NAMALWA (cell line): Measurements from ENCODE around the gene RFC2.
"Not testable (repeated sequence)": the region's sequence is repeated elsewhere in the genome, so short reads cannot be mapped to it uniquely, and the experiment has no call there.

Source experiments
- DNase-seq: peaks from one replicate; pipeline ENCODE4 v3.0.0-alpha.2; 2015; ENCODE audit warnings: low spot score

RFC2 gene

DNA sequence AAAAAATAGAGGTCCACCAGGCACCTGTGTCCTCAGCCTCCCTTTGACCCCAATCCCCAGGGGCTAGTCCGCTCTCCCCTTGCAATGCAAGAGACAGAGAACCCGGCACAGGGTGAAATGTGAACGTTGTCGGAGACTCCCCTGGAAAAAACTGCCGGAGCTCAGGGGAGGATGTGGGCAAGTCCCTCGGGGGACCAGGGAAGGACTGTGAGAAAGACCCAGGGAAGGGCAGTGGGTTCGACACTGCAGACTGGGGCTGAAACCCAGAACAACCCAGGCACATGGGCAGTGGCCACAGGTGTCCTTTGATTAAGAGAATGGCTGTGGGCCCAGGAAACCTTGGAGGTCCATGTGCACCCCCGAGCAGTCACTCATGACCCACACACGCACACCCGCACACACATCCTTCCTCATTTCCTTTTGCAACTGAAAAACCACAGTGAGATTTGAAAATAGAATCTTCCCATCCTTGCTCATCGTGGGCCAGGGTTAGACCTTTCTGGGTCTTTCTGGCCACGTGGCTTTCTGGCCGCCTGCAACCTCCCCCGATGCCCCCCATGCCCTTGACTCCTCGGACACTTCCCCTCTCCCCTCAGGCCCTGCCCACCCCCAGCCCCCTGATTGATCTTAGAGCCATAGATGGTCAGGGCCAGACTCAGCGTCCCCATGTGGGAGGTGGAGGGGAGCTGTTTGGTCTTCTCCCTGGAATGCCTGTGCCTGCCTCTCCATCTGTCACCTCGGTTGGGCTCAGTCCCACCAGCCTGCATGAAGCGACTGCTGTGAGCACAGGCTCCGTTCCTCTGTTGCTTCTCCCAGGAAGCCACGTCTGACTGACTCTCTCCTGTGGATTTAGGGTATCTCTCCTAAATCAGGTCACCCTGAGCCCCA, 36.5 kb downstream of the RFC2 start:
- peak; percentile 89 for DNase-seq

DNA sequence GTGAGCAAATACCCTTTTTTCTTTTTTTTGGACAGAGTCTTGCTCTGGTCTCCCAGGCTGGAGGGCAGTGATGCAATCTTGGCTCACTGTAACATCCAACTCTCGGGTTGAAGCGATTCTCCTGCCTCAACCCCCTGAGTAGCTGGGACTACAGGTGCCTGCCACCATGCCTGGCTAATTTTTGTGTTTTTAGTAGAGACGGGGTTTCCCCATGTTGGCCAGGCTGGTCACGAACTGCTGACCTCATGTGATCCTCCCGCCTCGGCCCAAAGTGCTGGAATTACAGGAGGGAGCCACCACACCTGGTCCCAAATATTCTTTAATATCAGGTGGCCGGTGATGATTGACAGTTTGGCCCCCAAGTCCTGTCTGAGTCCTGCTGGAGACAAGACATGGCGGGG, 37.8 kb downstream of the RFC2 start:
- peak; percentile 84 for DNase-seq

- DNase-seq = no peak
Observed at GRCh38 chr7:74215921-74216320, 38.3 kb downstream of the RFC2 start.

GRCh38 chr7:74214816-74215630, 39.2 kb downstream of the RFC2 start:
- no peak for DNase-seq

GRCh38 chr7:74212661-74213060, 41.5 kb downstream of the RFC2 start:
- no peak for DNase-seq

GRCh38 chr7:74208241-74208640, 46.0 kb downstream of the RFC2 start:
- not testable (repeated sequence) for DNase-seq

DNA sequence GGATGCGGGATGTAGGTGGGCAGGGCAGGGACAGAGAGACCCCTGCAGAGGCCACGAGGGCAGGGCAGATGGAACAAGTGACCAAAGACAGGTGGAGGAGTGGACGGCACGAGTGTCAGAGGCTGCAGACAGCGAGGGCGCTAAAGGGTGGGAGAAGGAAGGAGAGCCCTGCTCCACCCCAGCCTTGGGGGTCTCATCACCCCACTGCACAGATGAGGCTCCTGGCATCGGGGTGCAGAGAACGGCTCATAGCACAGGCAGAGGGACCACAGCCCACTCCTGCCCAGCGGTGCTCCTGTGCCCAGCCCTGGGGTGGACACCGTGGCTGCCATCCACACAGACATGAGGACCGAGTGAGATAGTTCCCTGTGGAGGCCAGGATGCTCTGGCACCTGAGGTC, 46.6 kb downstream of the RFC2 start:
- no peak for DNase-seq

DNA sequence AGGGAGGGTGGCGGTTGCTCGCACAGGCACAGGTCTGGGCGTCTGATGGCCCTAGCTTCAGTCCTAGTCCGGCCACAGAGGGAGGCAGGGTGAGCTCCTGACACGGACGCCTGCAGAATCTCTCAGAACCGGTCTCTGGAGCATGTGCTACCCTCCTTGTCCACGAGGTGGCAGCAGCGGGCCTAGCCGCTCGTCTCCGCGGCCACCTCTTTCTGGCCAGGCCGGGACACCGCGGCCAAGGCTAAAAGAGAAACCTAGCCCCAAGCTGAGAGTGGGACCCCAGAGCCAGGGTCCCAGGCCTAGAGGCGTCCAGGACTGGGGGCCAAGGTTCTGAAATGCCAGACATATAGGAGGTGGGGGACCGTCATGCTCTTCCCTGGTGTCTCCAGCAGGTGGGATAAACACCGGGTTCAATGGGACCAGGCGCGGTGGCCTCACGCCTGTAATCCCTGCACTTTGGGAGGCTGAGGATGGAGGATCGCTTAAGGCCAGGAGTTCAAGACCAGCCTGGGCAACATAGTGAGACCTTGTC, 47.5 kb downstream of the RFC2 start:
- DNase-seq = peak; percentile 93

- DNase-seq = not testable (repeated sequence)
Observed at GRCh38 chr7:74206052-74206451, 48.1 kb downstream of the RFC2 start.

GRCh38 chr7:74203956-74204618, 50.1 kb downstream of the RFC2 start:
- DNase-seq = no peak

DNA sequence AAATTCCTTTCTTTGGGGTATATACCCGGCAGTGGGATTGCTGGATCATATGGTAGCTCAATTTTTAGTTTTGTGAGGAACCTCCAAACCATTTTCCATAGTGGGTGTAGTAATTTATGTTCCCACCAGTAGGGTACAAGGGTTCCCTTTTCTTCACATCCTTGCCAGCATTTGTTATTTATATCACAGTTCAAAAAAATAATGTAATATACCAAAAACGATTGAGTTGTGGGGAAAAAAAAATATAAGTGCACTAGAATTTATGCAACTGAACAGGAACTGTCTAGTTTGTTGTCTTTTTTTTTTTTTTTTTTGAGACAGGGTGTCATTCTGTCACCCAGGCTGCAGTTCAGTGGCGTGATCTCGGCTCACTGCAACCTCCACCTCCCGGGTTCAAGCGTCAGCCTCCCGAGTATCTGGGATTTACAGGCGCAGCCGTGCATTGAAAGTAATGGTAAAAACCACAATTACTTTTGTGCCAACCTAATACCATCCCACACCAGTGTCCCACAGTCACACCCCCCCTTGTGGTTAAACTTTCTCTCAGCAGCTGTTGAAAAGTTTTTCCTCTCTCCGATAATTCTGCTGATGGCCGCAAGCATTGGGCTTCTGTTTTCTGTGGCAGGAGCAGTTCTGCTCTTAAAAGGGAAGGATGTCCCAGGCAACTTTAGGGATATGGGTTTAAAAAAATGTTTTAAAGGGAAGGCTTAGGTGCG, 51.2 kb downstream of the RFC2 start:
- DNase-seq = peak; percentile 88

DNA sequence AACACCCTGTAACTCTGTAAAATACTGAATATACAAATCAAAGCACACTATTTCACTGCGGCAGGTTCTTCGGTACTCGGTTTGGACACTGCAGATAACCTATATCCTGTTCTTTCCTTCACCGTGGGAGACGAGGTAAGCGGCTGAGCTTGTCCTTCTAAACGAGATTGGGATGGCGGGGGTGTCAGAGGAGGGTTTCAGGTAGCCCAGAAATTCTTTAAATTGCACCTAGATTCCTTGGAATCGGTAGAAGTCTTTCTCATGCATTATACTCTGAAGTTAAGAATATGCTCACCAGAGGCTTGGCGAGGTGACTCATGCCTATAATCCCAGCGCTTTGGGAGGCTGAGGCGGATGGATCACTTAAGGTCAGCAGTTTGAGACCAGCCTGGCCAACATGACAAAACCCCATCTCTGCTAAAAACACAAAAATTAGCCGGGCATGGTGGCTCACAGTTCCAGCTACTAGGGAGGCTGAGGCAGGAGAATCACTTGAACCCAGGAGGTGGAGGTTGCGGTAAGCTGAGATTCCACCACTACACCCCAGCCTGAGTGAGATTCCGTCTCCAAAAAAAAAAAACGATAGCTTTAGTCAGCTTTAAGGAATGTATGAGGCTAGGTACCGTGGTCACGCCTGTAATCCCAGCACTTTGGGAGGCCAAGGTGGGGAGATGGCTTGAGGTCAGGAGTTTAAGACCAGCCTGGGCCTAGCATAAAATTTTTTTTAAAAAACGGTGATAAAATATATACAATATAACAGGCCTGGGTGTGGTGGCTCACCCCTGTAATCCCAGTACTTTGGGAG, 54.4 kb downstream of the RFC2 start:
- DNase-seq = no peak

DNA sequence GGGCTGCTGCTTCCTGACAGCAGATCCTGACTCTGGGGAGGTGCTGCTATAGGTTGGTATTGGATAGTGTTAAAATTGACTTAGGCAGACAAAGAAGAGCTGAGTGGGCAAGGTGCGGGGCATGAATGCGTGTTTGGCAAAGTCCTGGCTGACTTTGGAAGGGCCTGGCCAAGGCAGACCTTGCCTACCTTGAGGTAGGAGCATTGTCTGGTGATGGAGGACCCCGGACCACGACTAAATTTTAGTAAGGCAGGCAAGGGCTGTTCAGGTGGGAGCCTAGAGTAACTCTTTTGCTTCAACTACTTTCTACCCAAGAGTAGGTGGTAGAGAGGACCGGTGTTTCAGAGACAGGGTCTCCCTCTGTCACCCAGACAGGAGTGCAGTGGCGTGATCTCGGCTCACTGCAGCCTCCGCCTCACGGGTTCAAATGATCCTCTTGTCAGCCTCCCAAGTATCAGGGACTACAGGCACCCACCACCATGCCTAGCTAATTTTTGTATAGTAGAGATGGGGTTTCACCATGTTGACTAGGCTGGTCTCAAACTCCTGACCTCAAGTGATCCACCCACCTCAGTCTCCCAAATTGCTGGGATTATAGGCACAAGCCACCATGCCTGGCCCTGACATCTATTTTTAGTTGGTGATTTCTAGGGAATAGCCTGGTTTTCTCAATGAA, 56.6 kb downstream of the RFC2 start:
- DNase-seq = no peak

GRCh38 chr7:74195968-74196654, 58.1 kb downstream of the RFC2 start:
- DNase-seq = not testable (repeated sequence)

DNA sequence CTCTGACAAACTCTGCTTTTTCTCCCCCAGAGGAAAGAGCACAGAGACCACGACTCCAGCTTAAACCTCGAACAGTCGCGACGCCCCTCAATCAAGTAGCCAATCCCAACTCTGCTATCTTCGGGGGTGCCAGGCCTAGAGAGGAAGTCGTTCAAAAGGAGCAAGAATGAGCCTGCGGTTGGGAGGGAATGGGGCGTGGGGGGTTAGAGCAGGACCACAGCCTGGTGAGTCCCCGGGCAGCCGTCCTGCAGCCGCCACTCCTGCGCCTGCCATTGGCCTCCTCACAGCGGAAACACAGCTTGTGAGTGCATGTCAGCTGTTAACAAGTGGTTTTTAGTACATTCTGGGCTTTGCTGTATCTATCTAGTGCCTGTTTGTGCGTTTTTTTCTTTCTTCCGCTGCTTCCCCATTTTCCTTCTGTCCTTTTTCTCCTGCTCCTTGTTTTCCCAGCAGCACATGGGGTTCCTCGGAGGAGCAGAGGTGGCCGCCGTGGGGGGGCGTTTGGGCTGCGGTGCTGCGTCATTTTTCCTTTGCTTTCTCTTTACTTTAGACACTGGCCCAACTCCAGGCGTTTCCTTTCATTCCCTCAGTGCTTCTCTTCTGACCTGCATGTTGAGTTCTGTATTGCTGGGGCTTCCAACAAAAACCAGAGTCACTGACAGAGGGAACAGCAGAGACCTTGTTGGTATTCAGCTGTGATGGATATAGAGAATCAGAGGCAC, 58.9 kb downstream of the RFC2 start:
- not testable (repeated sequence) for DNase-seq

GRCh38 chr7:74194686-74195085, 59.5 kb downstream of the RFC2 start:
- no peak for DNase-seq

DNA sequence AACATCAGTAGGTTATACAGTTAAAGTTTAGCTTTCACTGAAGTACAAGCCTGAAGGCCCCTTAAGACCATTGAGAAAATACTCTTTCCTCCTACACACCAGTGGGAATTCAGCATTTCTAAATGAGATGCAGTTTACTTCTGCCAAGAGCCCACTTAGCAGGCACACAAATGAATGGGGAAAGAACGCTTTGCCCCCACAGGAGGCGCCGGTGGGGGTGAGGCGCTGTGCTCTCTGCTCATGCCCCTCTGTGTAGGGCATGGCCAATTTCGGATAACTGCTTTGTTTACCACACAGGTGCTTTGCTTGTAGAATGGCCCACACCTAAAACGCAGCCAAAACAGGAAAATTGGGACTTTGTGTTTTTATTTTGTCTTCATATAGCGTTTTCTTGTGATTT, 60.3 kb downstream of the RFC2 start:
- DNase-seq = no peak

DNA sequence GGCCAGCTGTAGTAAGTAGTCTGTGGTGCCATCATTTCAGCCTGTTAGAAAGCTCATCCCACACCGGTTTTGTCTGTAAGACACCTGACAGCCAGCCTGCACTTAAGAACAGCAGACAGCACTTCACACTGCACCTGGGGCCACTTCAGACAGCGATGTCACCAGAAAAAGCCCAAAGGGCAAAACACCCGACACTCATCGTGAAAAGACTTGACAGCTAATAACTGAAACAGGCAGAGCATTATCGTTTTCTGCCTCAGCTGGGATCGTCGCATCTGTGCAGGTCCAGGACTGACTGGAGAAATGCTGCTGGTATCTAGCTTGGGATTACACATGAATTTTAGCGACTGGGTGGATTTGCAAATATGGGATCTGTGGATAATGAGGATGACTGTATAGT, 61.1 kb downstream of the RFC2 start:
- no peak for DNase-seq

DNA sequence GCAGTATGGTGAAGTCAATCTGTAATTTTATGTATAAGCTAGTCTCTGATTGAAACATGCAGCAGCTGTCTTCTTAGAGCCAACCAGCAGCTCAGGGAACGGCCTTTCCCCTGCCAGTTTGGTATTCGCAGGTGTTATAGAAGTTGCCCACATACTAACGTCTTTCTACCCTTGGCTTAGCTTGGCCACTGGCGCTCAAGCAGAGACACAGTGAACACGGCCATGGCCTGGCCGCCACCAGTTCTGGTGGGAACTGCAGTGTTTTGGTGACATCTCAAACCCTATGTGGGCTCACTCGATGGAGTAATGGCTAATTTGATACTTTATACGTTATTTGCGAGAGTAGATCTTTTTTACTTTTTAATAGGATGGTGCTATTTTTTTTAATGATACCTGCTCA, 63.0 kb downstream of the RFC2 start:
- DNase-seq = no peak
